Measurements from ENCODE around the gene NPHP4.

- TF ChIP-seq, protein P1, sequence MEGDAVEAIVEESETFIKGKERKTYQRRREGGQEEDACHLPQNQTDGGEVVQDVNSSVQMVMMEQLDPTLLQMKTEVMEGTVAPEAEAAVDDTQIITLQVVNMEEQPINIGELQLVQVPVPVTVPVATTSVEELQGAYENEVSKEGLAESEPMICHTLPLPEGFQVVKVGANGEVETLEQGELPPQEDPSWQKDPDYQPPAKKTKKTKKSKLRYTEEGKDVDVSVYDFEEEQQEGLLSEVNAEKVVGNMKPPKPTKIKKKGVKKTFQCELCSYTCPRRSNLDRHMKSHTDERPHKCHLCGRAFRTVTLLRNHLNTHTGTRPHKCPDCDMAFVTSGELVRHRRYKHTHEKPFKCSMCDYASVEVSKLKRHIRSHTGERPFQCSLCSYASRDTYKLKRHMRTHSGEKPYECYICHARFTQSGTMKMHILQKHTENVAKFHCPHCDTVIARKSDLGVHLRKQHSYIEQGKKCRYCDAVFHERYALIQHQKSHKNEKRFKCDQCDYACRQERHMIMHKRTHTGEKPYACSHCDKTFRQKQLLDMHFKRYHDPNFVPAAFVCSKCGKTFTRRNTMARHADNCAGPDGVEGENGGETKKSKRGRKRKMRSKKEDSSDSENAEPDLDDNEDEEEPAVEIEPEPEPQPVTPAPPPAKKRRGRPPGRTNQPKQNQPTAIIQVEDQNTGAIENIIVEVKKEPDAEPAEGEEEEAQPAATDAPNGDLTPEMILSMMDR (IDR thresholded peaks at IDR 0.05 in 4 of 5, conservative IDR thresholded peaks at IDR 0.05 in 1 of 5) = no peak
- TF ChIP-seq POLR2A (IDR thresholded peaks at IDR 0.05) = no peak
Measured at GRCh38 chr1:5926686-5927435, 65.4 kb downstream of the NPHP4 start.
